B cell (primary cell): ENCODE results near the gene P3H3. TPM values are rescaled to one million over a fixed set of nuclear protein-coding genes. Genes with fewer than 3 reads are reported as not detected.

Source experiments
- ATAC-seq: fragments of 200-7000 bp; cut with Tn5 transposase; one replicate; pipeline ENCODE4 v1.10.0; 2021; ENCODE audit warnings: low read depth, mild to moderate bottlenecking, moderate number of reproducible peaks, moderate library complexity
- CTCF ChIA-PET: fragments of 350-600 bp; sonication (Branson Sonifier 250); formaldehyde crosslinking; loops from one replicate; lab custom pipeline; 2021; ENCODE audit warnings: antibody characterized with exemption, inconsistent platforms; lab: Charles Lee
- POLR2A ChIA-PET: fragments of 350-600 bp; sonication (Branson Sonifier 250); formaldehyde crosslinking; loops from one replicate; lab custom pipeline; 2021; ENCODE audit warnings: antibody characterized with exemption; lab: Charles Lee
- DNase-seq: peaks from one replicate; pipeline ENCODE4 v3.0.0; 2013
- H2AFZ ChIP-seq: 2 replicates; pipeline ENCODE4 v1.6.1; 2012; ENCODE audit warnings: mild to moderate bottlenecking, low read depth, low read length; ENCODE audit not compliant: insufficient read depth, poor library complexity, severe bottlenecking
- H3K27ac ChIP-seq, 2 donors: 1 replicate in 1 of 2; 2 replicates in 1 of 2; pipeline ENCODE4 v1.5.1; 2012 to 2013; ENCODE audit warnings: low read length in 2 of 2, mild to moderate bottlenecking in 2 of 2, moderate library complexity in 1 of 2
- H3K27me3 ChIP-seq, 4 experiments: fragments of 200-600 bp in 1 of 4; sonication (generic) in 1 of 4; replicated peaks in 1 of 4; 1 replicate in 2 of 4; 2 replicates in 2 of 4; pipeline versions ENCODE4 v1.6.1 to v1.7.0; 2013 to 2016; ENCODE audit warnings: low read length in 3 of 4, mild to moderate bottlenecking in 2 of 4, mixed read lengths in 1 of 4, moderate library complexity in 1 of 4; ENCODE audit not compliant: insufficient read depth in 4 of 4, control insufficient read depth in 3 of 4; ENCODE audit errors: control extremely low read depth in 1 of 4
- H3K36me3 ChIP-seq, 2 experiments: replicated peaks in 1 of 2; 1 replicate in 1 of 2; 2 replicates in 1 of 2; pipeline versions ENCODE4 v1.6.1 to v1.7.1; 2013; ENCODE audit warnings: low read length in 1 of 2; ENCODE audit not compliant: insufficient read depth in 2 of 2, control insufficient read depth in 1 of 2; ENCODE audit errors: control extremely low read depth in 1 of 2, extremely low read depth in 1 of 2
- H3K4me1 ChIP-seq, 2 donors: fragments of 200-600 bp in 1 of 2; sonication (generic) in 1 of 2; 1 replicate in 1 of 2; 2 replicates in 1 of 2; pipeline versions ENCODE4 v1.5.1 to v1.6.1; 2013 to 2017; ENCODE audit warnings: low read length in 2 of 2; ENCODE audit not compliant: control insufficient read depth in 2 of 2, insufficient read depth in 2 of 2
- H3K4me2 ChIP-seq: replicated peaks from 2 replicates; pipeline ENCODE3; 2012; ENCODE audit warnings: mild to moderate bottlenecking, low read depth, low read length; ENCODE audit not compliant: poor library complexity, severe bottlenecking
- H3K4me3 ChIP-seq, 5 experiments: fragments of 200-600 bp in 1 of 5; sonication (generic) in 1 of 5; 1 replicate in 3 of 5; 2 replicates in 2 of 5; pipeline versions ENCODE4 v1.5.1 to v1.7.0; 2011 to 2016; ENCODE audit warnings: low read length in 4 of 5, mild to moderate bottlenecking in 4 of 5, low read depth in 2 of 5, control low read depth in 1 of 5, moderate library complexity in 1 of 5; ENCODE audit not compliant: insufficient read depth in 1 of 5; ENCODE audit errors: control extremely low read depth in 1 of 5, extremely low read depth in 1 of 5
- H3K79me2 ChIP-seq: fragments of 200-600 bp; sonication (generic); one replicate; pipeline ENCODE4 v1.6.0; 2016; ENCODE audit warnings: low read length; ENCODE audit not compliant: control insufficient read depth, insufficient read depth
- H3K9ac ChIP-seq: fragments of 200-600 bp; sonication (generic); 2 replicates; pipeline ENCODE4 v1.6.1; 2017; ENCODE audit warnings: mild to moderate bottlenecking, low read length, moderate library complexity
- H3K9me3 ChIP-seq, 3 donors: one replicate each; pipeline versions ENCODE4 v1.6.1 to v1.7.1; 2013; ENCODE audit warnings: low read length in 2 of 3; ENCODE audit not compliant: control insufficient read depth in 2 of 3, insufficient read depth in 1 of 3; ENCODE audit errors: control extremely low read depth in 1 of 3
- H4K20me1 ChIP-seq: 2 replicates; pipeline ENCODE4 v1.6.0; 2012; ENCODE audit warnings: mild to moderate bottlenecking, low read length; ENCODE audit not compliant: insufficient read depth, control insufficient read depth, poor library complexity, severe bottlenecking
- H3K27ac Mint-ChIP-seq: one replicate; pipeline ENCODE4 v1.8.0; 2021; ENCODE audit warnings: mixed read lengths
- H3K27me3 Mint-ChIP-seq: one replicate; pipeline ENCODE4 v1.8.0; 2021; ENCODE audit warnings: mixed read lengths
- H3K4me1 Mint-ChIP-seq: one replicate; pipeline ENCODE4 v1.8.0; 2021; ENCODE audit warnings: mixed read lengths
- H3K4me3 Mint-ChIP-seq: one replicate; pipeline ENCODE4 v1.8.0; 2021; ENCODE audit warnings: mixed read lengths
- H3K9me3 Mint-ChIP-seq: one replicate; pipeline ENCODE4 v1.8.0; 2022; ENCODE audit warnings: mixed read lengths; ENCODE audit not compliant: insufficient read depth
- EZH2 ChIP-seq: IDR thresholded peaks from 2 replicates; pipeline ENCODE4 v1.6.1; 2012; ENCODE audit warnings: borderline replicate concordance, low read depth, mild to moderate bottlenecking, moderate library complexity, low read length; ENCODE audit not compliant: insufficient read depth, poor library complexity, severe bottlenecking
- WGBS: methylation state at CpG from one replicate; pipeline ENCODE4 v1.1.5; 2013; ENCODE audit warnings: missing lambda C conversion rate; ENCODE audit not compliant: insufficient coverage; 5-methylcytosine and 5-hydroxymethylcytosine counted together
- intact Hi-C: fragments of 100-400 bp; cut with micrococcal nuclease; formaldehyde crosslinking; loops from one replicate; pipeline ENCODE4 v1.10.0; 2022
- polyA plus RNA-seq: library from polyadenylated mRNA; depleted of rRNA; stranded (reverse); fragments of >200 nt; gene quantifications from 2 replicates; pipeline ENCODE4 v1.2.3, GENCODE V29; 2012
- total RNA-seq, 2 donors: library from RNA; stranded (reverse); fragments of 120-200 nt in 1 of 2; gene quantifications; 1 replicate in 1 of 2; 2 replicates in 1 of 2; pipeline versions ENCODE4 v1.2.3 to v1.2.4, GENCODE V29; 2013 to 2022
- TF ChIP-seq, protein P1 (sequence below): fragments of 200-600 bp; IDR thresholded peaks from one replicate; pipeline ENCODE4 v1.8.0; 2022; ENCODE audit warnings: antibody characterized with exemption, mild to moderate bottlenecking

Gene P3H3
- total and polyA plus RNA-seq, 2 donors (not counting 1 experiment from before 2014, with no cell fraction given), result 0.09 TPM; not detected in 1

DNA sequence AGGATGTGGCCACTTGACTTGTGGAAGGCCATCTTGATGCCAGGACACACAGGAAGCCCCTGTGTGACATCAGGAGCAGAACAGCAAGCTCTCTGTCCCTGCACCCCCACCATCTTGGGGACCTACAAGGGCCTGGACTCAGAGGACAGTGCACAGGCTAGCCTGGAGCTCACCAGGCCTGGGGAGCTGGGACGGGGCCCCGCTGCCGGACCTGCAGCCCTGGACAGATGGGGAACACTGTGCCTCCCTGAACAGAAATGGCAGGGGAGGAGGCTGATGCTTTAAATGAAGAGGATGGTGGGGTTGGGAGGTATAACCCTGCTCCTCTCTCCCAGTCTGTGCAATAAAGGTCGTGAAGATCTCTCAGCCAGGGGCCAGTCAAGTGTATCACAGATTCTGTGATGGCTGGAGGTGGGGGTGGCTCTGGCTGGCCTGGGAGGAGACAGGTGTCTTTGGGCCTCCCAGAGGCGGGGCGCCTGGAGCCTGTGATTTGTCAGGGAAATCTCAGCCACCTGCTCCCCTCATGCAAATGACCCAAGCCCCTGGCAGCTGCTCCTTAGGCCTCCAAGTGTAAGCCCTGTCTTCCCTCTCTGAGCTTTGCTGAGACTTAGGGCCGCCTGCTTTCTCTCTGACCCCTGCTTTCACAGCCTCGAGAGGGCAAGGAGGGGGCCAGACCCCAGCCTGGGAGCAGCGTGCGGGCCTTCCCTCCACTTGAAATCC is 11.4 kb downstream of the P3H3 start:
- H4K20me1 ChIP-seq, result no peaks in the 10 kb centered on the region
- 67% methylated on average over 7 of the region's 10 CpGs for WGBS
- Mint-ChIP-seq H3K4me3 (peak overlapping the region; percentile 34), H3K9me3 (no peaks in the 10 kb centered on the region), H3K4me1 (peaks cover 17% of the 10 kb centered on the region), H3K27ac (peak overlapping the region; percentile 61), H3K27me3 (no peaks in the 10 kb centered on the region)
- TF ChIP-seq, protein P1, sequence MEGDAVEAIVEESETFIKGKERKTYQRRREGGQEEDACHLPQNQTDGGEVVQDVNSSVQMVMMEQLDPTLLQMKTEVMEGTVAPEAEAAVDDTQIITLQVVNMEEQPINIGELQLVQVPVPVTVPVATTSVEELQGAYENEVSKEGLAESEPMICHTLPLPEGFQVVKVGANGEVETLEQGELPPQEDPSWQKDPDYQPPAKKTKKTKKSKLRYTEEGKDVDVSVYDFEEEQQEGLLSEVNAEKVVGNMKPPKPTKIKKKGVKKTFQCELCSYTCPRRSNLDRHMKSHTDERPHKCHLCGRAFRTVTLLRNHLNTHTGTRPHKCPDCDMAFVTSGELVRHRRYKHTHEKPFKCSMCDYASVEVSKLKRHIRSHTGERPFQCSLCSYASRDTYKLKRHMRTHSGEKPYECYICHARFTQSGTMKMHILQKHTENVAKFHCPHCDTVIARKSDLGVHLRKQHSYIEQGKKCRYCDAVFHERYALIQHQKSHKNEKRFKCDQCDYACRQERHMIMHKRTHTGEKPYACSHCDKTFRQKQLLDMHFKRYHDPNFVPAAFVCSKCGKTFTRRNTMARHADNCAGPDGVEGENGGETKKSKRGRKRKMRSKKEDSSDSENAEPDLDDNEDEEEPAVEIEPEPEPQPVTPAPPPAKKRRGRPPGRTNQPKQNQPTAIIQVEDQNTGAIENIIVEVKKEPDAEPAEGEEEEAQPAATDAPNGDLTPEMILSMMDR, result no peak
- no peak for TF ChIP-seq EZH2
- H3K9me3 ChIP-seq, result peaks cover 0 to 3% (median 0%) of the 10 kb centered on the region in 3 donors
- peak overlapping the region in 1 of 2 donors; percentile 24 for H3K27ac ChIP-seq
- peak overlapping the region; percentile 47 for H2AFZ ChIP-seq
- DNase-seq (peak; percentile 69), ATAC-seq (peak; percentile 77)
- POLR2A ChIA-PET, result interaction anchor here (1.2 kb wide), 1 partner anchor 13 kb away, joined by 4 read pairs; the partner anchor contains the start of gene USP5
- no peaks in the 10 kb centered on the region for H3K79me2 ChIP-seq
- peak overlapping the region; percentile 42 for H3K4me2 ChIP-seq
- H3K4me1 ChIP-seq, result peaks cover 0 to 24% of the 10 kb centered on the region in 2 donors
- H3K27me3 ChIP-seq, result peaks cover 0 to 9% (median 0%) of the 10 kb centered on the region in 4 experiments
- intact Hi-C loops, result no loop called here
- no peak overlapping the region for H3K9ac ChIP-seq
- H3K4me3 ChIP-seq, result no peak overlapping the region
- no peaks in the 10 kb centered on the region for H3K36me3 ChIP-seq
- CTCF ChIA-PET, result interaction anchor here (0.5 to 1.8 kb wide), 5 partner anchors 11 to 120 kb away, joined by 3 to 8 read pairs (median 5); partner anchors contain the start of genes CDCA3, MLF2 and USP5

GRCh38 chr12:6840330-6840729 is 12.1 kb downstream of the P3H3 start:
- Histone ChIP-seq H3K4me3 (no peak overlapping the region), H3K9me3 (peaks cover 0 to 3% (median 0%) of the 10 kb centered on the region in 3 donors), H3K27ac (peak overlapping the region in 1 of 2 donors; percentile 24), H3K9ac (no peak overlapping the region), H3K4me1 (peaks cover 0 to 24% of the 10 kb centered on the region in 2 donors), H3K27me3 (peaks cover 0 to 9% (median 0%) of the 10 kb centered on the region in 4 experiments), H3K4me2 (peak overlapping the region; percentile 42), H4K20me1 (no peaks in the 10 kb centered on the region), H3K36me3 (no peaks in the 10 kb centered on the region), H3K79me2 (no peaks in the 10 kb centered on the region), H2AFZ (peak overlapping the region; percentile 47)
- TF ChIP-seq EZH2, result no peak
- TF ChIP-seq, protein P1, result no peak
- ATAC-seq (no peak), DNase-seq (no peak)
- ChIA-PET CTCF (interaction anchor here (0.5 to 1.8 kb wide), 3 partner anchors 11 to 120 kb away, joined by 3 to 8 read pairs (median 3); partner anchors contain the start of genes CDCA3, MLF2 and USP5), POLR2A (no interaction called here)
- no peak overlapping the region for H3K4me3 Mint-ChIP-seq
- H3K4me1 Mint-ChIP-seq, result peaks cover 17% of the 10 kb centered on the region
- intact Hi-C loops, result no loop called here
- H3K27me3 Mint-ChIP-seq, result no peaks in the 10 kb centered on the region
- peak overlapping the region; percentile 61 for H3K27ac Mint-ChIP-seq
- WGBS, result 100% methylated on average over 1 of the region's 1 CpG
- no peaks in the 10 kb centered on the region for H3K9me3 Mint-ChIP-seq
